HG02623 (cell line): ENCODE data around the gene RIOK2.

Source experiments
- ATAC-seq: cut with Tn5 transposase; IDR thresholded peaks from one replicate; pipeline ENCODE4 v1.9.1; 2021; ENCODE audit warnings: moderate library complexity; ENCODE audit not compliant: unreplicated experiment

RIOK2 gene

DNA sequence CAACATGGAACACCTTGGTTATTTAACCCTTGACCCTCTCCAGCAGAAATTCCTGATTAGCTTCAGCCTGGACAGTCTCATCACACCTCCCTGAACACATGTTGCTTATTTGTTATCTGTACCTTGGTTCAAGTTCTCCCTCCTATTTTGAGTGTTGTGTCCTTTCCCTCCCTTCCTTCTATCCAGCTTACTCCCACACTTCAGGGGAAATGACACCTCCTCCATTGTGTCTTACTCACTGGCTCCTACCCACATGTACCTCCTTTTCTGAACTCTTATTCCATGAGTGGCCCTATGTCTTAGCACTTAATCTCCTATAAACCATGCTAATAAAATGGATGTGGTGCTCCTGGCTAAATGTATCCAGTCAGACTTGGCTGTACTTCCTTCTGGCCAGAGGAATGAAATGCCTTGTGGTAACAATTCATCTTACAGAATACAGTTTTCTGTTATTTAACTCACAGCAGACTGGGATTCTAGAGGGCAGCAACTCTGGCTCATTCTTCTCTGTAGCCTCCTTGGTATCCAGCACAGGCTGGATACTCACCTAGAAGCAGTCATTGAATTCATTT, 51.8 kb downstream of the RIOK2 start:
- no peak for ATAC-seq

GRCh38 chr5:97127727-97128126, 55.3 kb downstream of the RIOK2 start:
- no peak for ATAC-seq

GRCh38 chr5:97125125-97125683, 57.8 kb downstream of the RIOK2 start:
- no peak for ATAC-seq

DNA sequence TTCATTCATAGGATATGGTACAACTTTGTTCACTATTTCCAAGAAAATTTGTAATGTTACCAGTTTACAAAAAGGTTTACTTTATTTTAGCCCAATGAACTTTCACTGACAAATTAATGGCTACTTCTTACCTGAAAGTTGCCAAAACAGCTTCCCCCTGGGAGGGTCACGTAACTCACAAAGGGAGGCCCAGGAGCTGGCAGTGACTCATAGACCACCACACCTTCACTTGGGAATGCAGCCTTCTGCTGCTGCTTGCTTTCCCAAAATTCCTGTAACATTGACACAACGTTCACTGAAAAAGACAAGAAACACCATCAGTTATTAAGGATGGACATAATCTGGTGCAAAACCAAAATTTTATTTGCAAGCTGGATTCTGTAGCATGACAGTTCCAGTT, 58.7 kb downstream of the RIOK2 start:
- no peak for ATAC-seq

GRCh38 chr5:97121848-97122247, 61.2 kb downstream of the RIOK2 start:
- ATAC-seq, result no peak

- no peak for ATAC-seq
Measured at GRCh38 chr5:97120195-97120594, 62.9 kb downstream of the RIOK2 start.

DNA sequence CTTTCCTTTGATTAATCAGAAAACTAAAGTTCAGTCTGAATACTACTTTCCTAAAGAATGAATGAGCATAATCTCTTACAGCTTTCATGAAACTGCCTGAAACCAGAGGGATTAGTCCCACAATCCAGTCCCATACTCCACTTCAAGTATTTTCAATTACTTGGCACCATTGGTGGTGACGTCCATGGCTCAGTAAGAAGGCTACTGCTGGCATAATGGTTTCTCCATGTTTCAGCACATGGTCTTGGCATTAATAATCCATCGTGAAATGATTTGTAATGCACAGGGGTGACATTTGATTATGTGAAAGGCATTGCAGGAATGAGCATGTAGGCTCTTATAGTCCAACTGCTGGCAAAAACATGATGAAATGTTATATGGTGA, 64.0 kb downstream of the RIOK2 start:
- ATAC-seq, result no peak

GRCh38 chr5:97118261-97119006, 64.6 kb downstream of the RIOK2 start:
- no peak for ATAC-seq

GRCh38 chr5:97115932-97116331, 67.1 kb downstream of the RIOK2 start:
- no peak for ATAC-seq

DNA sequence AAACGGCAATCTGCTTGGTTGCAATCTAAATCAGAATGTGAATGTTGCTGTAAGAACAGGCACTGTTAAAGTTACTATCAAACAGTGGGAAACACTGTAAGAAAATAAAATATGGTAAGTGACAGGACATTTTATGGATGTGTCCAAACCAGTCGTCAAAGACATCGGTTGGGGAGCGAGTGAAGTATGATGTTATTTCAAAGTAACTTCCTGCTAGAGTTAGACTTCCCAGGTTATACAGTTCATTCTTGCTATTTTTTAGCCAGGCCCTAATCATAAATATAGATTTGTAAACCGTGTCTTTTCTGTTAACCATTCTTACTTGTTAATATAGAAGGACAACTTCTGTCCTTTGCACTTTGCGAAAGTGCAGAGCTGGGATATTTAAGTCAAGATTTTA, 70.8 kb downstream of the RIOK2 start:
- no peak for ATAC-seq

GRCh38 chr5:97111616-97112015, 71.4 kb downstream of the RIOK2 start:
- no peak for ATAC-seq

GRCh38 chr5:97111004-97111403, 72.0 kb downstream of the RIOK2 start:
- no peak for ATAC-seq
